GM18907 (cell line): Measurements from ENCODE around the gene IQCM.

ENCODE experiments used
- ATAC-seq: cut with Tn5 transposase; IDR thresholded peaks from one replicate; pipeline ENCODE4 v1.9.1; 2021; ENCODE audit warnings: mild to moderate bottlenecking, moderate library complexity; ENCODE audit not compliant: unreplicated experiment

The IQCM gene

GRCh38 chr4:149322203-149322602, 493.4 kb downstream of the IQCM start:
- no peak for ATAC-seq

- no peak for ATAC-seq
Measured at GRCh38 chr4:149321438-149321837, 494.2 kb downstream of the IQCM start.

DNA sequence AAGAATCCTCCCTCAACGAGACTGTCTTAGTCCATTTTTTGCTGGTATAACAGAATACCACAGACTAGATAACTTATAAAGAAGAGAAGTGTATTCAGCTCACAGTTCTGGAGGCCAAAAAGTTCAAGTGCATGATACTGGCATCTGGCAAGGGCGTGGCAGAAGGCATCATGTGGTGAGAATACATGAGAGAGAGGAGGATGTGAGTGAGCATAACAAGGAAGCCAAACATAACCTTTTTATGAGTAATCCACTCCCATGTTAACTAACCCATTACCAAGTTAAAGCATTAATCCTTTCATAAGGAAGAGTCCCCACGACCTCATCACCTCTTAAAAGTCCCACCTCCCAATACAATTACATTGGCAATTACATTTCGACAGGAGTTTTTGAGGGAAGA, 504.6 kb downstream of the IQCM start:
- ATAC-seq = no peak

GRCh38 chr4:149306537-149306936, 509.1 kb downstream of the IQCM start:
- no peak for ATAC-seq
